Right lobe of liver (tissue), 6 donors: Measurements from ENCODE around the gene CLIP2. TPM values are rescaled to one million over a fixed set of nuclear protein-coding genes. Genes with fewer than 3 reads are reported as not detected.
A peak's percentile ranks its signal among the peaks of the same experiment; 100 is the strongest.
"Not testable (repeated sequence)": the region's sequence is repeated elsewhere in the genome, so short reads cannot be mapped to it uniquely, and the experiment has no call there.

ENCODE experiments used
- ATAC-seq, 4 donors: fragments of 200-7000 bp; cut with Tn5 transposase; one replicate each; pipeline ENCODE4 v1.9.1; 2020; ENCODE audit warnings: mild to moderate bottlenecking in 4 of 4, moderate library complexity in 4 of 4
- DNase-seq, 3 donors: peaks; one replicate each; pipeline ENCODE4 v3.0.0-alpha.2; 2020
- H3K27ac ChIP-seq, 3 donors: fragments of 200-600 bp; one replicate each; pipeline ENCODE4 v1.8.0; 2022
- H3K27me3 ChIP-seq, 2 donors: fragments of 200-600 bp; one replicate each; pipeline ENCODE4 v1.8.0; 2022
- H3K36me3 ChIP-seq, 4 donors: fragments of 200-600 bp; sonication (generic) in 1 of 4; one replicate each; pipeline versions ENCODE4 v1.5.1 to v1.8.0; 2017 to 2022; ENCODE audit warnings: control low read depth in 1 of 4
- H3K4me1 ChIP-seq, 4 donors: fragments of 200-600 bp; sonication (generic) in 1 of 4; one replicate each; pipeline versions ENCODE4 v1.5.1 to v1.8.0; 2017 to 2022; ENCODE audit warnings: control low read depth in 1 of 4
- H3K4me3 ChIP-seq, 3 donors: fragments of 200-600 bp; one replicate each; pipeline ENCODE4 v1.8.0; 2022
- H3K9me3 ChIP-seq, 4 donors: fragments of 200-600 bp; sonication (generic) in 1 of 4; one replicate each; pipeline versions ENCODE4 v1.5.1 to v1.8.0; 2017 to 2022; ENCODE audit warnings: control low read depth in 1 of 4
- CTCF ChIP-seq, 4 donors: fragments of 200-600 bp in 3 of 4; fragments of 450-650 bp in 1 of 4; IDR thresholded peaks; one replicate each; pipeline versions ENCODE4 v1.5.1 to v1.8.0; 2016 to 2022; ENCODE audit warnings: antibody characterized with exemption in 4 of 4, mild to moderate bottlenecking in 2 of 4
- POLR2A ChIP-seq: fragments of 450-650 bp; IDR thresholded peaks from one replicate; pipeline ENCODE4 v1.6.1; 2017; ENCODE audit warnings: antibody characterized with exemption, mild to moderate bottlenecking
- WGBS: methylation state at CpG from one replicate; pipeline ENCODE4 v1.1.6; 2018; ENCODE audit warnings: low coverage, low lambda C conversion rate; ENCODE audit not compliant: insufficient coverage; ENCODE audit errors: missing lambda C conversion rate; 5-methylcytosine and 5-hydroxymethylcytosine counted together
- intact Hi-C, 2 donors: fragments of 100-400 bp; cut with DNase I; formaldehyde crosslinking; loops; one replicate each; pipeline versions ENCODE4 v1.11.2 to v1.14.1; 2022
- total RNA-seq, 6 experiments: library from RNA; depleted of rRNA in 2 of 6; stranded (reverse); fragments of >200 nt in 2 of 6; fragmentation: NEBNext Ultra II Directional in 3 of 6; extraction: Animal tissue kit (Norgen Biotek cat#: 25700) in 3 of 6; gene quantifications; one replicate each; pipeline versions ENCODE4 v1.1.0 to v1.2.4, GENCODE V29; 2016 to 2023
- donor health status: DM: no; HTN: yes; CAD: no.
- donor health status: DM: no; HTN: no; CAD: no.
- donor health status: DM: no; HTN: no; CAD: no.
- donor health status: DM: no; HTN: yes; CAD: no.
- donor health status: DM: no; HTN: yes; CAD: no.

The CLIP2 gene
- total RNA-seq, 6 experiments from 2014 or later, result 2.8 to 6.8 (median 4.2) TPM

GRCh38 chr7:74401137-74401859 is 112.1 kb downstream of the CLIP2 start:
- Histone ChIP-seq H3K27me3 (no peaks in the 10 kb centered on the region), H3K27ac (no peak overlapping the region), H3K36me3 (no peaks in the 10 kb centered on the region), H3K4me3 (no peak overlapping the region), H3K4me1 (no peaks in the 10 kb centered on the region), H3K9me3 (no peaks in the 10 kb centered on the region)
- 43% methylated on average over 6 of the region's 14 CpGs for WGBS
- intact Hi-C loops, result loop anchor here (5.0 kb wide), 2 partner anchors 194 to 334 kb away; no protein-coding TSS in a partner anchor
- ATAC-seq (peak; percentile 77 to 92 (median 86)), DNase-seq (peak; percentile 63 to 72 (median 71))
- TF ChIP-seq CTCF (IDR thresholded peaks at IDR 0.05) (peak; percentile 89 to 99 (median 96)), POLR2A (no peak)

GRCh38 chr7:74402668-74403067 is 113.5 kb downstream of the CLIP2 start:
- WGBS, result 90% methylated on average over 1 of the region's 3 CpGs
- DNase-seq, H3K36me3 ChIP-seq, H3K4me1 ChIP-seq, ATAC-seq, H3K9me3 ChIP-seq, H3K4me3 ChIP-seq, H3K27me3 ChIP-seq, H3K27ac ChIP-seq: not testable (repeated sequence)
- intact Hi-C loops, result loop anchor here (5.0 kb wide), 2 partner anchors 195 to 335 kb away; no protein-coding TSS in a partner anchor

GRCh38 chr7:74403521-74404387 is 114.5 kb downstream of the CLIP2 start:
- no peak overlapping the region for H3K27ac ChIP-seq
- ATAC-seq, result no peak
- intact Hi-C loops, result loop anchor here (5.0 kb wide), 2 partner anchors 196 to 336 kb away; no protein-coding TSS in a partner anchor
- no peaks in the 10 kb centered on the region for H3K4me1 ChIP-seq
- WGBS, result 81% methylated on average over 15 of the region's 30 CpGs
- TF ChIP-seq CTCF (IDR thresholded peaks at IDR 0.05) (no peak), POLR2A (no peak)
- no peak for DNase-seq
- no peak overlapping the region for H3K4me3 ChIP-seq
- no peaks in the 10 kb centered on the region for H3K9me3 ChIP-seq
- H3K36me3 ChIP-seq, result no peaks in the 10 kb centered on the region
- no peaks in the 10 kb centered on the region for H3K27me3 ChIP-seq

- intact Hi-C loops, result loop anchor here (5.0 kb wide), 2 partner anchors 197 to 337 kb away; no protein-coding TSS in a partner anchor
- ATAC-seq (no peak), DNase-seq (no peak)
- no peak for TF ChIP-seq POLR2A
- TF ChIP-seq CTCF (IDR thresholded peaks at IDR 0.05), result no peak
- no peaks in the 10 kb centered on the region for H3K4me1 ChIP-seq
- WGBS, result 20% methylated on average over 1 of the region's 8 CpGs
- no peaks in the 10 kb centered on the region for H3K36me3 ChIP-seq
- no peak overlapping the region for H3K4me3 ChIP-seq
- H3K9me3 ChIP-seq, result no peaks in the 10 kb centered on the region
- H3K27me3 ChIP-seq, result no peaks in the 10 kb centered on the region
- no peak overlapping the region for H3K27ac ChIP-seq
Measured at GRCh38 chr7:74404388-74404700, 115.1 kb downstream of the CLIP2 start.

- H3K4me1 ChIP-seq, result no peaks in the 10 kb centered on the region
Measured at GRCh38 chr7:74404741-74405140, 115.5 kb downstream of the CLIP2 start.

More at GRCh38 chr7:74404741-74405140, 115.5 kb downstream of the CLIP2 start:
- H3K36me3 ChIP-seq, result no peaks in the 10 kb centered on the region
- DNase-seq, result no peak
- intact Hi-C loops, result loop anchor here (5.0 kb wide), 2 partner anchors 197 to 337 kb away; no protein-coding TSS in a partner anchor
- H3K4me3 ChIP-seq, result no peak overlapping the region
- WGBS, result 53% methylated on average over 2 of the region's 15 CpGs
- H3K9me3 ChIP-seq, result no peaks in the 10 kb centered on the region
- H3K27me3 ChIP-seq, result no peaks in the 10 kb centered on the region
- no peak for TF ChIP-seq POLR2A
- no peak for TF ChIP-seq CTCF (IDR thresholded peaks at IDR 0.05)
- ATAC-seq, result no peak
- H3K27ac ChIP-seq, result no peak overlapping the region
